ENCODE data around the gene DENND6A.
A peak's percentile ranks its signal among the peaks of the same experiment; 100 is the strongest.
"Not testable (repeated sequence)": the region's sequence is repeated elsewhere in the genome, so short reads cannot be mapped to it uniquely, and the experiment has no call there.

DENND6A gene, protein sequence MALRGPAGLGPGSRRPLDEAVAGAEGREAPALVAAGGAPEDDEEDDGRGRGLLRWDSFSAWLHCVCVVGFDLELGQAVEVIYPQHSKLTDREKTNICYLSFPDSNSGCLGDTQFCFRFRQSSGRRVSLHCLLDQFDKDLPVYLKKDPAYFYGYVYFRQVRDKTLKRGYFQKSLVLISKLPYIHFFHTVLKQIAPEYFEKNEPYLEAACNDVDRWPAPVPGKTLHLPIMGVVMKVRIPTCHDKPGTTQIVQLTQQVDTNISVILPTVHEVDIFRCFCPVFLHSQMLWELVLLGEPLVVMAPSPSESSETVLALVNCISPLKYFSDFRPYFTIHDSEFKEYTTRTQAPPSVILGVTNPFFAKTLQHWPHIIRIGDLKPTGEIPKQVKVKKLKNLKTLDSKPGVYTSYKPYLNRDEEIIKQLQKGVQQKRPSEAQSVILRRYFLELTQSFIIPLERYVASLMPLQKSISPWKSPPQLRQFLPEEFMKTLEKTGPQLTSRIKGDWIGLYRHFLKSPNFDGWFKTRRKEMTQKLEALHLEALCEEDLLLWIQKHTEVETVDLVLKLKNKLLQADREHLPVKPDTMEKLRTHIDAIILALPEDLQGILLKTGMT

DNA sequence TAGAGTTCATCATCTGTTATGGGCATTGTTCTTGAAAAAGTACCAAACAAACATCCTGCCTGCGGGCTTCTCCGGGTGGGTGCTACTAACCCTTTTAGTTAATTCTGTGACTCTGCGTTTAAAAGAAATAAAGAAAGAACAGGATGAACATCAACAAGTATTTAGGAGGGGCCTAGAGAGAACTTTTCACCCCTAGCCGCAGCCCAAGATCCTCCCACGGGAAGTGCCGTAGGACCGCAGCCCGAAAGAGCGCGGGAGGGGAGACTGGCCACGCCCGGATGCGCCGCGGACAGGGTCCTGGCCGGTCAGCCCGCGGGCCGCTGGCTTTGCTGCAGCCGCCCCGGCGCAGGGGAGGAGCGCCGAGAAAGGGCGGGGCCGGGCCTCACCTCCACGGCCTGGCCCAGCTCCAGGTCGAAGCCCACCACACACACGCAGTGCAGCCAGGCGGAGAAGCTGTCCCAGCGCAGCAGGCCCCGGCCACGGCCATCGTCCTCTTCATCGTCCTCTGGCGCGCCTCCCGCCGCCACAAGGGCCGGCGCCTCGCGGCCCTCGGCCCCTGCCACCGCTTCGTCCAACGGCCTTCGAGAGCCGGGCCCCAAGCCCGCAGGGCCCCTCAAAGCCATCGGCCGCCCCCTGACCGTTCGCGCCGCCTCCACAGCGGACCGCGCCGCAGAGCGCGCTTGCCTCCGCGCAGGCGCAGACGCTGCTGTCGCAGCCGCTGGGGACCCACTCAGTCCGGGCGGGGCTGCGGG lies at the start of gene DENND6A:
Gene DENND6A (minus strand): TSS at position 682 of the 752 bp plus-strand sequence. CDS start 59 bp downstream, at position 623.
- peak; percentile 97 for DNase-seq

DNA sequence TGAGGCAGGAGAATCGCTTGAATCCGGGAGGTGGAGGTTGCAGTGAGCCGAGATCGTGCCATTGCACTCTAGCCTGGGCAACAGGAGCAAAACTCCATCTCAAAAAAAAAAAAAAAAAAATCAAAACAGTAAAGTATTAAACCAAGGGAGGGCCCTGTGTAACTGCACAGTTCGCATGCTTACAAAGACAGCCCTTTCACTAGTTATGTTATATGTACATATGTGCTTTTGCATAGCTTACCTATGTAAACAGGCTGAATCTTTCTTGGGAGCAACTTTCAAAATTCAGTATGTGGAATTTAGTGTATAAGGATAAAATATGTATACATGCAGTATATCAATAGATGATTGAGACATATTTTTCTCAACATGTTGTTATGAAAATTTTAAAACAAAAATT lies 47.1 kb upstream of the DENND6A start:
- no peak for DNase-seq

DNA sequence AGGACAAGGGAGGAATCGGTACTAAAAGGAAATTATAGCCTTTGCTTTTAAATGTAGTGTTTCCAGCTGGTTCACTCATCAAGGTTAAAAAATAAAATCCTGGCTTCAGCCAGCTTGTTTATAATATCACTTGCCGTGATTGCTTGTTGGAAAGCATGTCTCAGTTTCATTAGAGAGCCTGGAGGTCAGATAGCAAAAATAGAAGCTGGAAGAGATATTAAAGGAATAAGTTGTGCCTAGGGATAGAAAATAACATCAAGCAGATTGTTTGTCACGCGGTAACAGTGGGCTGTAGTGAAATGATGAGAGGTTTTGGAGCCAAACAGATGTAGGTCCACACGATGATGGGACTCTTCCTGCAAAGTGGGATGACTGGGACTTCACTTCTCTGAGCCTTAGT lies 45.5 kb upstream of the DENND6A start:
- no peak for DNase-seq

DNA sequence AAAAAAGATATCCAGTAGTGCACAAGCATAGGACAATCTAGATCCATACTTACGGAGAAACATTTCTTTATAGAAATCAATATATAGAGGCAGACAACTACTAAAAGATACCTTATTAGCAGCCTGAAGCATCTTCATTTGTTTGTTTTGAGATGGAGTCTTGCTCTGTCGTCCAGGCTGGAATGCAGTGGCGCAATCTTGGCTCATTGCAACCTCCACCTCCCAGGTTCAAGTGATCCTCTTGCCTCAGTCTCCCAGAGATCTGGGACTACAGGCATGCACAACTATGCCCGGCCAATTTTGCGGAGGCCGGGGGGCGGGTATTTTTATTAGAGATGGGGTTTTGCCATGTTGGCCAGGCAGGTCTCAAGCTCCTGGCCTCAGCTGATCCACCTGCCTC lies 45.0 kb upstream of the DENND6A start:
- no peak for DNase-seq

DNA sequence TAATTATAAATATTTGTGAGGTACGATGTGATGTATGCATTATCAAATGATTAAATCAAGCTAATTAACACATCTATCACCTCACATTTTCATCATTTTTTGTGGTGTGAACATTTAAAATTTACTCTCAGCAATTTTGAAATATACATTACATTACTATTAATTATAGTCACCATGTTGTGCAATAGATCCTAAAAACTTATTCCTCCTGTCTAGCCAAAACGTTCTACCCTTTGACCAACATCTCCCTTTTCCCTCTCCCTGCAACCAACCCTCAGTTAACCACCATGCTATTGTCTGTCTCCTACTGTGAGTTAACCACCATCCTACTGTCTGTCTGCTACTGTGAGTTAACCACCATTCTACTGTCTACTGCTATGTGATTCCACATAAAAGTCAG lies 42.5 kb upstream of the DENND6A start:
- DNase-seq = no peak

DNA sequence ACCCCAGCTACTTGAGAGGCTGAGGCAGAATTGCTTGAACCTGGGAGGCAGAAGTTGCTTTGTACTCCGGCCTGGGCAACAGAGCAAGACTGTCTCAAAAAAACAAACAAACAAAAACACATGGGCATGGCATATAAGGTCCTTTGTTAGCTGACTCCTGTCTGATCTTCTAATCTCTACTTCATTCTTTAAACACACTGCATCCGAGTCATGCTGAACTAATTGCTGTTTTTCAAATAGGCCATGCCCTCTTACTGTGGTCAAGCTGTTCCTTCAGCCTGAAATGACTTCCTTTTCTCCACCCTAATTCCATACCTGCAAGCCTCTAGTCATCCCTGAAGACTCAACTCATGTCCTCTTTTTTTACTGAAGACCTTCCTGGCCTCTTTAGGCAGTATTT lies 40.9 kb upstream of the DENND6A start:
- DNase-seq = no peak

DNA sequence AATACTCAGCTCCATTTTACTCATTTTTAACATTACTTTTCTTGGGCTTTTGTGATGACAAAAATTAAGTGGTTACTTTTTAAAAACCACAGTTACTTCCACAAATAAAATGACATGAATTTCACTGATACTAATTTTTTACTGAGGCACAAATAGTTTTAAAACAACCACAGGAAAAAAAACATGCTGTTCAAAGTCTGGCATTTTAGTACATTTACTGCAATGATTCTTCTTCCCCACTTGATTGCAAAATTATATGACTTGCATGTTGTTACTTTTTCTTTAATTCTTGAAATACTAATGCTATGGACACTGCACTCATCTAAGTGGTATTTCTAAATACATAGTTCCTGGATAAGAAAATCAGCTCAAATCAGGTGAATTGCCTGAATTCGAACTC lies 38.4 kb upstream of the DENND6A start:
- no peak for DNase-seq

DNA sequence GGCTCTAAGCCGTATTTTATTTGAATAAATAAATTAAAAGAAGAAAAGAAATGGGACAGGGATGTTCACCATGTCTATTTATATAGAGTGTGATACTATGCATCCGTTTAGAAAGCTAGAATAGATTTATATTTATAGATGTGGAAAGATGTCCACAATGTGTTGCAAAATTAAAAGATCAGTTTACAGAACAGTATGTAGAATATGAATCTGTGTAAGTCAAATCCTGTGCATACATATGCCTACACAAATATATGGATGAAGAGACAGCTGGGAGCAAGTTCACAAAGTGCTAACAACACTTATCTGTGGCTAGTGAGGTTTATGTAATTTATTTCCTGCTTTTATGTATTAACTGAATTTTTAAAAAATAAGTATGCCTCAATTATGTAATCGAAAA lies 37.8 kb upstream of the DENND6A start:
- DNase-seq = no peak

DNA sequence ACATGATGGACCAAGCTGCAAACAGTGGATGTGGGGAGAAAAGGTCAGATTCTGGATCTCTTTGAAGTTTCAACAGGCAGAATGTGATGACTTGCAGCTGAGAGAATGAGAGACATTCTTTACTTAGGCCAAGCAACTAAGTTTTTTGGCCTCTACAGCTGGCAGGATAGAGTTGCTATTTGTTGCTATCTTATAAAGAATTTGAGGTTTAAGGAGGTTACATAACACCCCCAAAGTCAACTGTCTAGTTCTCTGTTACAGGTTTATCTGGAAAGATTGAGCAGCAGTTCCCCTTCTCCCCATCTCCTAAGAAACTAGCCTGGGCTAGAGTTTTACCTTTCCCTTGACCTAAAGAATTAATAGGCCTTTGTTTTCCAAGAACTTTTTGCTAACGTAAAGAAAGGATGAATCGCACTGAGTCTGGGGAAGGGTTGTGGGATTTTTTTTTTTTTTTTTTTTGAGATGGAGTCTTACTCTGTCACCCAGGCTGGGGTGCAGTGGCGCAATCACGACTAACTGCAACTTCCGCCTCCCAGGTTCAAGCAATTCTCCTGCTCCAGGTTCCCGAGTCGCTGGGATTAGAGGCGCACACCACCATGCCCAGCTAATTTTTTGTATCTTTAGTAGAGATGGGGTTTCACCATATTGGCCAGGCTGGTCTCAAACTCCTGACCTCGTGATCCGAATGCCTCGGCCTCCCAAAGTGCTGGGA lies 36.6 kb upstream of the DENND6A start:
- DNase-seq = no peak

DNA sequence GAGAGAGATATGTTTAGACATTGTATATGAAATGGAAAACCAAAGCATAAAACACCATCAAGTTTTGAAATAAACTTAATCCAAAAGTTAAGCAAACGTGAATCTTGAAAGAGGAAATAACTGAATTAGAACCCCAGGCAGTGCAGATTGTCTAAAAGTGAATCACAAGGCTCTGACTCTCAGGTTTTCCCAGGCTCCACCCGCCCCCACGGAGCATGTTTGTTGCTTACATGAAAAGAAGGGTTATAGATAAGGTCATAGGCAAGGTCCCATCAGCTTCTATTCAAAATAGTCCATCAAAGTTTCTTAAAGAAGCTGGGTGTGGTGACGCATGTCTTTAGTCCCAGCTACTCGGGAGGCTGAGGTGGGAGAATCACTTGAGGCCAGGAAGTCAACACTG lies 34.2 kb upstream of the DENND6A start:
- no peak for DNase-seq

DNA sequence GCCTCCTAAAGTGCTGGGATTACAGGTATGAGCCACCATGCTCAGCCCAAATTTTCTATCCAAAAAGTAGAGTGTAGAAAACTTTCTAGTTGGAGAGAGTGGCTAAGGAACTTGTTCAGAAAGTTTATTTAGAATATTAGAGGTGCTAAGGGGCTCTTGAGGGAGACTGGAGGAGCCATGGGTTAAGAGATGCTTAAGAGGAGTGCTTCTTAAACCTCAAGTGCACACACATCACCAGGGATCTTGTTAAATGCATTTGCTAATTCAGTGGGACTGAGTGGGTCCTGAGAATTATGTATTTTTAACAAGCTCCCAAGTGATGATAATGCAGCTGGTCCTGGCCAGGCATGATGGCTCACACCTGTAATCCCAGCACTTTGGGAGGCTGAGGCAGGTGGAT lies 33.5 kb upstream of the DENND6A start:
- no peak for DNase-seq

DNA sequence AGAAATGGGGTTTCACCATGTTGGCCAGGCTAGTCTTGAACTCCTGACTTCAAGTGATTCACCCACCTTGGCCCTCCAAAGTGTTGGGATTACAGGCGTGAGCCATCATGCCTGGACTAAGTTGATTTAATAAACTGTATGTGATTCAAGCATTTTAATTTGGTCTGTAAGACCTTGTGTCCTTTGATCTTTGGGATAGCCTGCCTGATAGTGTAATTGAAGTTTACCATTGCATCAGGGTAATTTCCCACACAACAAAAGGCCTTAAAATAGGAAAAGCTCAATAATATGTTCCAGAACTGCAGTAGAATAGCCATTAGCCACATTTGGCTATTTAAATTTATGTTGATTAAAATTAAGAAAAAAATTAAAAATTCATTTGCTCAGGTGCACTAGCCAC lies 25.2 kb upstream of the DENND6A start:
- DNase-seq = no peak

DNA sequence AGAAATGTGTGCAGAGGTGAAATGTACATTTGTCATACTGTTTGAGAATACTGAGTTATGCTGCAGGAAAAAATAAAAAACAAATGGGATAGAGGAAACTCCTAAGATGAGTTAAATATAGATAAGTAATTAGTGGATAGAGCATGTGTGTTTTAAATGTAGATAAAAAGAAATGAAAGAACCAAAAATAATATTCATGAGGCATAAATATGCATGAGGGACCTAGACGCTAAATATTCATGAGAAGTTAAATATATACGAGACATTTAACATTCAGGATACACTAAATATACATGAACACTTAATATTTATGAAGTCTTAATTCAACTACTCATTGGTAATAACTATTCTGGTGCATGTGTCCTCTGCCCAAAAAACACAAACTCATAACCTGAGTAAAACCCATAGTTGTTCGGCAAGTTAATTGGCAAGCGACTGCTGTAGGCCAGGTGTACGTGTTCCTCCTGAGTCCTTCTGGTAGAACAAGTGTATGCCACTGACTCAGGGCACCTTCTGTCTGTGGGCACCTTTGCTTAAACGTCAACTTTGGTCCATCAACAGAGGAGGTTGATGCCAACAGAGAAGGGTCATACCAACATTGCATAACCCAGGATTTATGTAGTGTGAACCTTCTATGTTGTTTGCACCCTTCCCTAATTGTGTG lies 24.5 kb upstream of the DENND6A start:
- DNase-seq = no peak

DNA sequence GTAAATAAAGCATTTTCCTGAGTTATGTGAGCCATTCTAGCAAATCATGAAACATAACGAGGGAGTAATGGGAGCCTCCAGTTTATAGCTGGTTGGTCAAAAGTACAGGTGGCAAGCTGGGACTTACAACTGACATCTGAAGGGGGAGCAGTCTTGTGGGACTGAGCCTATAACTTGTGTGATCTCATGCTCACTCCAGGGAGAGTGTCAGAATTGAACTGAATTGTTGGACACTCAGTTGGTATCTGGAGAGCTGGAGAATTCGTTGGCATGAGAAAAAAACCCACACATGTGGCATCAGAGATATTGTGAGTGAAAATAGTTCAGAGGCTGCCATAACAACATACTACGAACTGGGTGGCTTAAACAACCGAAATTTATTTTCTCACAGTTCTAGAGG lies 22.8 kb upstream of the DENND6A start:
- DNase-seq = no peak

DNA sequence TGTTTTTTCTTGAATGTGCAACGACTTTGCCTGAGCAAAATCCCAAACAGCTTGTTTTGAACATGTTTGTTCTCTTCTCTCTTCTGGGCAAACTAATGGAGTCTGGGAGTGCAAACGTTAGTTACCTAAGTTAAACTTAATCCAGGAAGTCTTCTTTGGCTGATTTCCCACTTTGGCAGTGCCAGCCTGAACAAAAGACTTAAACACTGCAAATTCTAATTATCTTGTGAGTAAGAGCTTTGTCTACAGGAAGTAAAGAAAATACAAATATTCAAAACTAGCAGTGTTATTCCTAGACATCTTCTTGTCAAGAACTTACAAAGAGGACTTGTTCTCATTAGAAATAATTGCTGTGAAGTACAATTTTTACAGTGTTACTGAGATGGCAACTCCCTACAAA lies 16.7 kb upstream of the DENND6A start:
- no peak for DNase-seq

DNA sequence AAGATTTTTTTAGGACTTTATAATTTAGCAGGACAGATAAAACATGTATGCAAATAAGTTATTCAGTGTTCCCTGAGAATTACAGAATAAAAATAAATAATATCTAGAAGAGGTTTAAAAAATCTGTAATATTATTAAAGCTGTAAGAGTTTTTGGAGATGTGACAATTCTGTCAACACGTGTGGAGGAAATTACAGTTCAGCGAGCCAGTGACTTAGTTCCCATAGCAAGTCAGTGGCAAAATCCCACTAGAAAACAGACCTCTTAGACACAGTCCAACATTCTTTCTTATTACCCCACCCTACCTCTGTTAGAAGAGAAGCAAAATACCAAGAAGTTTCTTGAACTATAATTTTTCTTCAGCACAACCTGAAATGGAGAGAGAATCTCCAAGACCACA lies 16.2 kb upstream of the DENND6A start:
- no peak for DNase-seq

DNA sequence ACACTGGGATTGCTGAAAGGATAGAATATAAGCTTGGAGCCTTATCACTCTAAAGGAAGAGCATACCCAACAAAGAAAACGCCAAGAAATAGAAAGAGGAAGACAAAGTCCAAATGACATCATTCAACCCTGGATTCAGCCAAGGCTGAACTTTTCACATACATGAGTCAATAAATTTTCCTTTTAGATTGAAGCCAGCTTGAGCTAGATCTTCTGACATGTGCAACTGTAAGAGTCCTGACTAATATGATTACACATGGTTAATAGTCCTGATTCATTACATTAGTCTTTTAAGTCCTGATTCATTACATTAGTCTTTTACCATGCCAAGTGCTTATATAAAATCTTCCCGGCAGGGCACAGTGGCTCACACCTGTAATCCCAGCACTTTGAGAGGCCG lies 13.6 kb upstream of the DENND6A start:
- no peak for DNase-seq

DNA sequence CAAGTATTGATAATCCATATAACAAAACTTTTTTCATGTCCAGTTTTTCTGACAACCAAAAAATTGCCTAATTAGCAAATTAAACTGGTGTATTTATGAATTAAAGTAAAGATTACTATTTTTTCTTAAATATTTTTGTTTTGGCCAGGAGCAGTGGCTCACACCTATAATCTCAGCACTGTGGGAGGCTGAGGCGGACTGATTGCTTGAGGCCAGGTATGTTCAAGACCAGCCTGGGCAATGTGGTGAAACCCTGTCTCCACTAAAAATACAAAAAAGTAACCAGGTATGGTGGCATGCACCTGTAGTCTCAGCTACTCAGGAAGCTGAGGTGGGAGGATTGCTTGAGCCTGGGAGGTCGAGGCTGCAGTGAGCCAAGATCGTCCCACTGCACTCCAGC lies 12.5 kb upstream of the DENND6A start:
- DNase-seq = not testable (repeated sequence)

DNA sequence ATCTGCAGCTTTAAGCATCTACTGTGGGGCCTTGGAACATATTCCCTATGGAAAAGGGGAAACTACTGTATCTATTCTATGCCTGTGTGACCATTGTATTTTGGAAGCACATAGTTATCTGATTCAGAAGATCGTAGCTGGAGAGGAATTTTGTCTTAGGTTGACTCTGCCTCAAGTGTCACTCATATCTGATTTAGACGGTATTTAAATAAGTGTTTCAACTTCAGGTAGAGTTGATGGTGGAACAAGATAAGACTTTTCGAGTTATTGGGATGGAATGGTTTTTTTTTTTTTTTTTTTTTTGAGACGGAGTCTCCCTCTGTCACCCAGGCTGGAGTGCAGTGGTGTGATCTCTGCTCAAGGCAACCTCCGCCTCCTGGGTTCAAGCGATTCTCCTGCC lies 8.9 kb upstream of the DENND6A start:
- DNase-seq = no peak

DNA sequence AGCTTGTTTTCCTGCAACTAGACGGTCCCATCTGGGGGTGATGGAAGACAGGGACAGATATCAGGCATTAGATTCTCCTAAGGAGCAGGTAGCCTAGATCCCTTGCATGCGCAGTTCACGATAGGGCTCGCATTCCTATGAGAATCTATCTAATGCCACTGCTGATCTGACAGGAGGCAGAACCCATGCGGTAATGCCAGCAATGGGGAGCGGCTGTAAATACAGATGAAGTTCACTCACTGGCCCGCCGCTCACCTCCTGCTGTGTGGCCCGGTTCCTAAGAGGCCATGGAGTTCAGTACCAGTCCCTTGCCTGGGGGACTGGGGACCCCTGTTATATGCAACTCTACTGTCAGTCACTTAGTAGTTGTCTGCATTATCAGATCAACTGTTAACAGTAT lies 7.9 kb upstream of the DENND6A start:
- no peak for DNase-seq

DNA sequence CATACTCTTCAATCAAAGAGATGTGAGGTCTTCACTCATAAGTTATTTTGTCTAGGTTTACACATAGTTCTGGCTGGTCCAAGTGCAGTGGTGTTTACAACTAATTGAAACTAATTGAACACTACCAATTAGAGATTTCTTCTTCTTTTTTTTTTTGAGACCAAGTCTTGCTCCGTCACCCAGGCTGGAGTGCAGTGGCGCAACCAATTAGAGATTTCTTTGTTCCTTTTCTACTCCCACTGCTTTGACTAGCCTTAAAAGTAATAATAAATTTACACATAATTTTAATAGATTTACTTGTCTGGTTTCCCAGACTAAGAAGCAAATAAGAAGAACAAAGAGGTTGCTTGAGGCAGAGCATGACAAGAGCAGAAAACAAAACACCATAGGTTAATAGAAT lies 6.7 kb upstream of the DENND6A start:
- no peak for DNase-seq

DNA sequence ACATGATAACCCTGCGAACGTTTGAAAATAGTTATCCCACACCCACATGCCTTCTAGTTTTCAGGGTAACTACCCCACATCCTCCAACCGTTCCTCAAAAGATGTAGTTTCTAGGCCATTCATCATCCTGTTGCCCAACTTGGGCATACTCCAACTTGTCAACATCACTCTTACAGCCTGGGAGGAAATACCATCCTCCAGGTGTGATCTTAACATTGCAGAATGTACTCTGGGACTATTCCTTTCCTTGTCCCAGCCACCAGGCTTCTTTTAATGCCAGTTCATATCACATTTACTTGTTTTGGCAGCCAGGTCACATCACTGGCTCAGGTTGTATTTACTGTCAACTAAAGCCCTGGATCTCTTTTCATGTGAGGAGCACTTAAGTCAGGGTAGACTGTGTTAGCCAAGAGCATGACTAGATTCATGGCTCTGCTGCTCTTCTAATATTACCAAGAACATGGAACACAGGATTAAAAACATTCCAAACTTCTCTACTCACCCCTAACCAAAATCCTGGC lies 4.0 kb upstream of the DENND6A start:
- no peak for DNase-seq

DNA sequence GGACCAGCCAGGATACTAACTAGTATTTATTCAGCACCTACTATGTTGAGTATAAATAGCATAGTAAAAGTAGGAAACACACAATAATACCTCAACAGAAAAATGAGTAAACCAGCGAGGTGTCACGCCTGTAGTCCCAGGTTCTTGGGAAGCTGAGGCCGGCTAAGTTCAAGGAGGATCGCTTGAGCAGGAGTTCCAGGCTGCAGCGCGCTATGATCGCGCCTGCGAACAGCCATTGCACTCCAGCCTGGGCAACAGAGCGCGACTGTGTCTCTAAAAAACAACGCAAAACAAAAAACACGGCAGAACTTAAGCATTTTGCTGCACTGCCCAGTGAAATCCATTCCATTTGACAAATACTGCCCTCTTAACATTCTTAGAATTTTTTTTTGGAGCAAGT lies 1.3 kb upstream of the DENND6A start:
- DNase-seq = no peak

Data from CD4-positive, alpha-beta T cell treated with Interleukin-17A for 4 hours (primary cell).